ENCODE results near the gene FBXO7.
A peak's percentile ranks its signal among the peaks of the same experiment; 100 is the strongest.

The FBXO7 gene

GRCh38 chr22:32535531-32536190 is 61.0 kb downstream of the FBXO7 start:
- H3K9ac ChIP-seq (ENCODE audit: low read length) = no peak overlapping the region

GRCh38 chr22:32536352-32536751 is 61.7 kb downstream of the FBXO7 start:
- Histone ChIP-seq H3K27ac (ENCODE audit: low read depth, low read length) (no peak overlapping the region), H3K4me3 (ENCODE audit: low read length) (no peak overlapping the region), H3K4me1 (ENCODE audit: control insufficient read depth, insufficient read depth, low read length) (peaks cover 3% of the 10 kb centered on the region), H3K27me3 (ENCODE audit: control insufficient read depth, insufficient read depth, low read length) (no peaks in the 10 kb centered on the region), H3K36me3 (ENCODE audit: control insufficient read depth, insufficient read depth, low read length) (no peaks in the 10 kb centered on the region), H3K9ac (ENCODE audit: low read length) (no peak overlapping the region)

More at GRCh38 chr22:32535531-32536190, 61.0 kb downstream of the FBXO7 start:
- peaks cover 3% of the 10 kb centered on the region for H3K4me1 ChIP-seq (ENCODE audit: control insufficient read depth, insufficient read depth, low read length)
- H3K4me3 ChIP-seq (ENCODE audit: low read length) = no peak overlapping the region
- H3K27me3 ChIP-seq (ENCODE audit: control insufficient read depth, insufficient read depth, low read length) = no peaks in the 10 kb centered on the region
- H3K27ac ChIP-seq (ENCODE audit: low read depth, low read length) = no peak overlapping the region
- H3K36me3 ChIP-seq (ENCODE audit: control insufficient read depth, insufficient read depth, low read length) = no peaks in the 10 kb centered on the region

GRCh38 chr22:32538521-32538920 is 63.9 kb downstream of the FBXO7 start:
- no peak overlapping the region for H3K9ac ChIP-seq (ENCODE audit: low read length)
- no peaks in the 10 kb centered on the region for H3K27me3 ChIP-seq (ENCODE audit: control insufficient read depth, insufficient read depth, low read length)
- H3K4me3 ChIP-seq (ENCODE audit: low read length) = no peak overlapping the region
- H3K27ac ChIP-seq (ENCODE audit: low read depth, low read length) = no peak overlapping the region
- no peaks in the 10 kb centered on the region for H3K36me3 ChIP-seq (ENCODE audit: control insufficient read depth, insufficient read depth, low read length)
- no peaks in the 10 kb centered on the region for H3K4me1 ChIP-seq (ENCODE audit: control insufficient read depth, insufficient read depth, low read length)

GRCh38 chr22:32539631-32540421 is 65.2 kb downstream of the FBXO7 start:
- Histone ChIP-seq H3K4me3 (ENCODE audit: low read length) (no peak overlapping the region), H3K36me3 (ENCODE audit: control insufficient read depth, insufficient read depth, low read length) (no peaks in the 10 kb centered on the region), H3K9ac (ENCODE audit: low read length) (no peak overlapping the region), H3K27me3 (ENCODE audit: control insufficient read depth, insufficient read depth, low read length) (no peaks in the 10 kb centered on the region), H3K4me1 (ENCODE audit: control insufficient read depth, insufficient read depth, low read length) (no peaks in the 10 kb centered on the region), H3K27ac (ENCODE audit: low read depth, low read length) (no peak overlapping the region)

GRCh38 chr22:32541481-32541880 is 66.9 kb downstream of the FBXO7 start:
- Histone ChIP-seq H3K27me3 (ENCODE audit: control insufficient read depth, insufficient read depth, low read length) (no peaks in the 10 kb centered on the region), H3K36me3 (ENCODE audit: control insufficient read depth, insufficient read depth, low read length) (no peaks in the 10 kb centered on the region), H3K9ac (ENCODE audit: low read length) (no peak overlapping the region), H3K4me1 (ENCODE audit: control insufficient read depth, insufficient read depth, low read length) (no peaks in the 10 kb centered on the region), H3K4me3 (ENCODE audit: low read length) (no peak overlapping the region), H3K27ac (ENCODE audit: low read depth, low read length) (no peak overlapping the region)

- H3K9ac ChIP-seq (ENCODE audit: low read length) = no peak overlapping the region
- no peak overlapping the region for H3K4me3 ChIP-seq (ENCODE audit: low read length)
- no peak overlapping the region for H3K27ac ChIP-seq (ENCODE audit: low read depth, low read length)
- H3K4me1 ChIP-seq (ENCODE audit: control insufficient read depth, insufficient read depth, low read length) = no peaks in the 10 kb centered on the region
- no peaks in the 10 kb centered on the region for H3K36me3 ChIP-seq (ENCODE audit: control insufficient read depth, insufficient read depth, low read length)
- H3K27me3 ChIP-seq (ENCODE audit: control insufficient read depth, insufficient read depth, low read length) = no peaks in the 10 kb centered on the region
Observed at GRCh38 chr22:32542066-32542676, 67.6 kb downstream of the FBXO7 start.

- Histone ChIP-seq H3K36me3 (ENCODE audit: control insufficient read depth, insufficient read depth, low read length) (no peaks in the 10 kb centered on the region), H3K4me3 (ENCODE audit: low read length) (no peak overlapping the region), H3K4me1 (ENCODE audit: control insufficient read depth, insufficient read depth, low read length) (no peaks in the 10 kb centered on the region), H3K9ac (ENCODE audit: low read length) (no peak overlapping the region), H3K27me3 (ENCODE audit: control insufficient read depth, insufficient read depth, low read length) (no peaks in the 10 kb centered on the region), H3K27ac (ENCODE audit: low read depth, low read length) (peak overlapping the region; percentile 18)
Observed at GRCh38 chr22:32542677-32543357, 68.2 kb downstream of the FBXO7 start.

- Histone ChIP-seq H3K27ac (ENCODE audit: low read depth, low read length) (no peak overlapping the region), H3K4me3 (ENCODE audit: low read length) (no peak overlapping the region), H3K27me3 (ENCODE audit: control insufficient read depth, insufficient read depth, low read length) (no peaks in the 10 kb centered on the region), H3K36me3 (ENCODE audit: control insufficient read depth, insufficient read depth, low read length) (no peaks in the 10 kb centered on the region), H3K4me1 (ENCODE audit: control insufficient read depth, insufficient read depth, low read length) (no peaks in the 10 kb centered on the region), H3K9ac (ENCODE audit: low read length) (no peak overlapping the region)
Observed at GRCh38 chr22:32544953-32545558, 70.4 kb downstream of the FBXO7 start.

- Histone ChIP-seq H3K4me1 (ENCODE audit: control insufficient read depth, insufficient read depth, low read length) (no peaks in the 10 kb centered on the region), H3K36me3 (ENCODE audit: control insufficient read depth, insufficient read depth, low read length) (no peaks in the 10 kb centered on the region), H3K27me3 (ENCODE audit: control insufficient read depth, insufficient read depth, low read length) (no peaks in the 10 kb centered on the region), H3K9ac (ENCODE audit: low read length) (no peak overlapping the region), H3K4me3 (ENCODE audit: low read length) (no peak overlapping the region), H3K27ac (ENCODE audit: low read depth, low read length) (no peak overlapping the region)
Observed at GRCh38 chr22:32545801-32546200, 71.2 kb downstream of the FBXO7 start.

- H3K9ac ChIP-seq (ENCODE audit: low read length) = no peak overlapping the region
- no peaks in the 10 kb centered on the region for H3K36me3 ChIP-seq (ENCODE audit: control insufficient read depth, insufficient read depth, low read length)
- H3K4me1 ChIP-seq (ENCODE audit: control insufficient read depth, insufficient read depth, low read length) = no peaks in the 10 kb centered on the region
- no peaks in the 10 kb centered on the region for H3K27me3 ChIP-seq (ENCODE audit: control insufficient read depth, insufficient read depth, low read length)
- H3K4me3 ChIP-seq (ENCODE audit: low read length) = no peak overlapping the region
- H3K27ac ChIP-seq (ENCODE audit: low read depth, low read length) = no peak overlapping the region
Observed at GRCh38 chr22:32546496-32546895, 71.9 kb downstream of the FBXO7 start.

- H3K36me3 ChIP-seq (ENCODE audit: control insufficient read depth, insufficient read depth, low read length) = no peaks in the 10 kb centered on the region
- H3K9ac ChIP-seq (ENCODE audit: low read length) = no peak overlapping the region
- H3K27ac ChIP-seq (ENCODE audit: low read depth, low read length) = no peak overlapping the region
Observed at GRCh38 chr22:32546935-32547334, 72.3 kb downstream of the FBXO7 start.

GRCh38 chr22:32548039-32548438 is 73.4 kb downstream of the FBXO7 start:
- Histone ChIP-seq H3K27ac (ENCODE audit: low read depth, low read length) (no peak overlapping the region), H3K27me3 (ENCODE audit: control insufficient read depth, insufficient read depth, low read length) (no peaks in the 10 kb centered on the region), H3K4me1 (ENCODE audit: control insufficient read depth, insufficient read depth, low read length) (no peaks in the 10 kb centered on the region), H3K4me3 (ENCODE audit: low read length) (no peak overlapping the region), H3K9ac (ENCODE audit: low read length) (no peak overlapping the region), H3K36me3 (ENCODE audit: control insufficient read depth, insufficient read depth, low read length) (no peaks in the 10 kb centered on the region)

More at GRCh38 chr22:32546935-32547334, 72.3 kb downstream of the FBXO7 start:
- no peaks in the 10 kb centered on the region for H3K4me1 ChIP-seq (ENCODE audit: control insufficient read depth, insufficient read depth, low read length)
- no peaks in the 10 kb centered on the region for H3K27me3 ChIP-seq (ENCODE audit: control insufficient read depth, insufficient read depth, low read length)
- H3K4me3 ChIP-seq (ENCODE audit: low read length) = no peak overlapping the region
